GM19455 (cell line): ENCODE results near the gene INPP5K.
"Not testable (repeated sequence)": the region's sequence is repeated elsewhere in the genome, so short reads cannot be mapped to it uniquely, and the experiment has no call there.

Experiments
- ATAC-seq: cut with Tn5 transposase; IDR thresholded peaks from one replicate; pipeline ENCODE4 v1.9.1; 2021; ENCODE audit not compliant: unreplicated experiment

Gene INPP5K

DNA sequence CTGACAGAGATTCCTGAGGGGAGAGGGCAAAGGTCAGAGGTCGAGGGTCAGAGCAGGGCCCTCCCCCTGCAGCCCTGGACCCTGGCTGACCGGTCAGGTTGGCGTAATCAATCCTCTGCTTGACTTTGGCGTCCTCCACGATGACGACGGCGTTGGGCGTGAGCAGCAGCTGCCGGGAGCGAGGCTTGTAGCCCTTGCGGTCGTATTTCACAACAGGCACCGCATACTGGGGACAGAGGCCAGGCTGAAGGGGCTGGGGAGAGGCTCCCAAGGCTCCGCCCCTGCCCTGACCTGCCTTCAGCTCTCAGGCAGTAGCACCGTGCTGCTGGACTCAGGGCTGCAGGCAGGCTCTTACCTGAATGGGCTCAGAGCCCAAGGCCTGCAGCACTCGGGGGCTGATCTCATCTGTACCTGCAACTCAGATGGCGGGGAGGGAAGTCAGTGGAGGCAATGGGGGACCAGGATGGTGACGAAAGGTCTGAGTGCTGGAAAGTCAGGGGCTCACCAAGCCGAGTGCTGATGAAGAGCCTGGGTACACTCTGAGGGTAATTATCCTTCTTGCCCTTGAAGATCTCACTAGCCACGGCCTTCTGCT, 48.4 kb downstream of the INPP5K start:
- no peak for ATAC-seq

DNA sequence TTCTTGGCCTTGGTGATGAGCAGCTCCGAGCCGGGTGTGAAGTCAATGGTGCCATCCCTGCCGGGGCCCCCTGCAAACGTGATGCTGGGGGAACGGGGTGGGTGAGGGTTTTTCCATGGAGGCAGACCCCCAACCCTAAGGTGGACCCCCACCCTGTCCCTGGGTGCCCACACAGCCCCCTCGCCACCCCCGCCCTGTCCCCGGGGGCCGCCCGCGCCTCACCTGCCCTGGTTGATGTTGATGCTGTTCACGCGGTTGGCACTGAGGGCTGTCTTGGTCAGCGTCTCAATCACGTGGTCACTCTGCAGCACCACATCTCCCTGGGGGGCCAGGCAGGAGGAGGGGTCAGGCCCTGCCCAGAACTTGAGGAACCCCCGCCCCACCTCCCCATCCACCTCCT, 49.2 kb downstream of the INPP5K start:
- no peak for ATAC-seq

DNA sequence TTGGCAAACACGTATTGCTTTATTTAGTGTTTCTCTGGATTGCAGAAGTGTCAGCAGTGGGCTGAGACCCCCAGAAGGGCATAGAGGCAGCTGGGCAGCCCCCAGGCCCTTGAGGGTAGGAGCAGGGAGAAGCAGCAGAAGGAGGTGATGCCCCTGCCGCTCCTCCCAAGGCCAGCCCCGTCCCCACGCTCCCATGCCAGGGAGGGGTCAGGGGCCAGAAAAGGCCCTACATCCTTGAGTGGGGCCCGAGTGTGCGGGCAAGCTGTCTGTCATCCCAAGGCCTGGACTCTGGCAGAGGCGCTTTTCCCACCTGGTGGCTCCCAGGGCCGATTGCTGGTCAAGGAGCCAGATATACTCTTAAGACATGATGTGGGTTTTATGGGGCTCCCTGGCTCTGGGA, 52.2 kb downstream of the INPP5K start:
- ATAC-seq = no peak

DNA sequence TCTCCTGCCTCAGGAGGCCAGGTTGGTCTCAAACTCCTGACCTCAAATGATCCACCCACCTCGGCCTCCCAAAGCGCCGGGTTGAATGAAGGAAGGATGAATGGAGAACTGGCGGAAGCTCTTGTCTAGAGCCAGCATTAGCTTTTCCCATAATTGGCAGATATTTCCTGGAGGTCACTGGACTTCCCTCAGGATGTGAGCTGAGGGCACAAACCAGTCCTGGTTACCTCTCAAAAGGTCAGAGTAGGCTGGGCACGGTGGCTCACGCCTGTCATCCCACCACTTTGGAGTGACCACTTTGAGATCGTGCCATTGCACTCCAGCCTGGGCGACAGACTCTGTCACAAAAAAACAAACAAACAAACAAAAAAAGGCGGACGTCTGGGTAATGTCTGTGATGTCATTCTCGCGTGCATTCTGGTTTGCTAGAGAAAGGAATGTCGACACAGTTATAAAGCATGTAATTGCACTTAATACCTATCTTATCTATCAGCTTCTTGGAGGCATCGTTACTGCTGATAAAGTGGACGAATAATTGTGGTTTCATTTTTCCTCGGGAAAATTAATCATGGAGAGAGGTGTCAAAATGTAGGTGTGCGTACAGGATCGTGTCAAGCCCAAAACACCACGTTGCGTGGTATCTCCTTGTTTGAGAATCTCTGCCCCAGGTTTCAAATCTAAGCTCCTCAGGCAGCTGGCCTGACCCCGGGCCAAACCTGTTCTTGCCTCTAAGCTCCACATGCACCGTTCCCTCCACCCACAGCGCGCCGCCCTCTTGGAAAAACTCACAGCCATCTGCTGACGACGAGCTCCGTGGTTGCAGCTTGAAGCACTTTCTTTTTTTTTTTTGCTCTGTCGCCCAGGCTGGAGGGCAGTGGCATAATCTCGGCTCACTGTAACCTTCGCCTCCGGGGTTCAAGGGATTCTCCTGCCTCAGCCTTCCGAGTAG, 54.0 kb downstream of the INPP5K start:
- ATAC-seq = no peak

DNA sequence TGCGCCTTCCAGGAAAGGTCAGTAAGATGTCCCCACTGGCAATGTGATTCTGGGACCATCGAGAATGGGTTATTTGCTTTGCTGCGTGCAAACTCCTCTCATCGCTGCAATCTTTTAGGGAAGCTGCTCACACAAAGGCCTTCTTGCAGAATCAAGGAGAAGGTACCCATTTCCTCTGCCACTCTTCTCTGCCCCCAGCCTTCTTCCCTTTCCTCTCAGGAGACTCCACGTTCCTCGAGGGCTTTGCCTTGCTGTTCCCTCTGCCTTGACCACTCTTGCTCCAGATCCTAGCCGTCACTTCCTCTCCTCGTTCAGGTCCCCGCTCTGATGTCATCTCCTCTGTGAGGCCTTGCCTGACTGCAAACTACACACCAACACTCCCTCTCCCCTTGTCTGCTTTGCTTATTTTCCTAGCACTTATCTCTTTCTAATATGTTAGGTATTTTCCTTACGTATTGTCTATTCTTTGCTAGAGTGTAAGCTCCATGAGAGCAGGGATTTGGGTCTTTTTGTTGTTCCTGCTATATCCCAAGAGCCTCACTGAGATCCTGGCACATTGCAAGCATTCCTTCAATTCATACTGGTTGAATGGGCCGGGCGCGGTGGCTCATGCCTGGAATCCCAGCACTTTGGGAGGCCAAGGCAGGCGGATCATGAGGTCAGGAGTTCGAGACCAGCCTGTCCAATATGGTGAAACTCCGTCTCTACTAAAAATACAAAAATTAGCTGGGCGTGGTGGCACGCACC, 55.0 kb downstream of the INPP5K start:
- no peak for ATAC-seq

DNA sequence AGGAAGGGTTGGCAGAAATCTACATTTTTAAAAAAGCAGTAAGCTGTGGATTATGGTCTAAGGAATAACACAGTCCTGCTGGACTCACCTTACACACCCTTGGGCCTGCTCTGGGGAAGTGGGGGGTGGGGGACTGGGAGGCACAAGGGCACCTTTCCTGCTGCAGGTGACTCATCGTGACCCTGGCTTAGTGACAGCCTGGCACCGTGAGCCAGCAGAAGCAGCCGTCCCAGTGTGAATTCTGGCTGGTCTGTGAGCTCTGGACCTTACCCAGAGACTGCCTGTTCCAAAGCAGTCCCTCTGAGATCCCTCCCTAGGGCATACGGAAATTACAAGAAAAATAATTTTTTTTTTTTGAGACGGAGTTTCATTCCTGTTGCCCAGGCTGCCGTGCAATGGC, 56.2 kb downstream of the INPP5K start:
- ATAC-seq = no peak

DNA sequence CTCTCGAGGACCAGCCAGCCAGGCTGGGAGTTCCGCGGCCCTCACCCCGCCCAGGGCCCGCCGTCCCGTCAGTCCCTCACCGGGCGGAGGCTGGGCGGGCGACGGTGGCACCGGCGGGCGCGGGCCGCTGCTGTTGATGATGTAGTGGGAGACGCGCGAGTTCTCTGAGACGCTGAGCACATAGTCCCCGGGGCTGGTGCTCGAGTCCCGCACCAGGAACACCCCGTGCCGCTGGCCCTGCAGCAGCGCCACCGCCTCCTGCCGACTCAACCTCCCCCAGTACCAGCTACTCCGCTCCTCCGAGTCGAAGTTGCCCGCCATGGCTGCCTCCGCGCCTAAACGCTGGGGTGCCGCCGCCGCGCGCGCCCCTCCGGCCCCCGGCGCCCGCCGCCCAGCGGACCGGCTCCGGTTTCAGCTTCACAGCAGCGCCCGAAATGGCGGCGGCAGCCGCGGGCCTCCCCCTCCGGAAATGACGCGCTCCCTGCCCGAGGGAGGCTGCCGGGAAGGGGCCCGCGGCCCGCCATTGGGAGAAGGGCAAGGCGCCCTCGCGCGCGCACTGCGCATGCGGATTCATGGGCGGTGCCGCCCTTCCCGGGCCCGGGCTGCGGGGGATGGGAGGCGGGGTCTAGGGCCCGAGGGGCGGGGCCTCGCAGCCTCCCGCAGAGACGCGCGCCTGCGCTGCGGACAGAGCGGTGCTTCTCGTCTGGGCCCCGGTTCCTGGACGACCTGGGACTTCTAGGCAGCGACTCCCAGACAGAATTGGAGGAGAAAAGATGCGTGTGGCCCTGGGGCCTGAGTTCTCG, 60.4 kb downstream of the INPP5K start, which contains the start of gene CRK:
TSS of gene CRK (minus strand) at position 436 of the 803 bp plus-strand sequence. CDS start at position 321, 115 bp downstream.
- ATAC-seq = peak; percentile 78

DNA sequence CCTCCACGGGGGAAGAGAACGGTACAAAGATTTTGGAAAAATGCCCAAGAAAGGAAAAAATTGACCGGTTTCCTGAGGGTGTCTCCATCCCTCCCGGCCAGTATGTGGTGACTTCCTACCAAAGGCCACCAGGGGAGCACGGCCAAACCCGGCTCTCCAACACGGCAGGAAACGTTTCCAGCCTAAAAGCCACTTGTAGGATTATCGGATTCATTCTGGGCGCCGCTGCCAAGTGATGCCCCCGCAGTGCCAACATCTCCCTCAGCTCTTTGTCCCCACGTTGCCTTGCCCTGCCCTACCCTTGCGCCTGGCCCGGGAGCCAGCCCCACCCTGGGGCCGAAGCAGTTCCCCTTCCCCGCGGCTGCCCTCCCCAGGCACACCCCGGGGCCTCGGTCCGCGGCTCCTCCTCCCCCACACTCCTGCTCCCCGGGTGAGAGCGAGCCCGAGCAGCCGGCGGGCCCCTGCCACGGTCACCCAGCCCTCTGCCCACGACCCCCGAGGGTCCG, 61.1 kb downstream of the INPP5K start:
- ATAC-seq = peak; percentile 30

DNA sequence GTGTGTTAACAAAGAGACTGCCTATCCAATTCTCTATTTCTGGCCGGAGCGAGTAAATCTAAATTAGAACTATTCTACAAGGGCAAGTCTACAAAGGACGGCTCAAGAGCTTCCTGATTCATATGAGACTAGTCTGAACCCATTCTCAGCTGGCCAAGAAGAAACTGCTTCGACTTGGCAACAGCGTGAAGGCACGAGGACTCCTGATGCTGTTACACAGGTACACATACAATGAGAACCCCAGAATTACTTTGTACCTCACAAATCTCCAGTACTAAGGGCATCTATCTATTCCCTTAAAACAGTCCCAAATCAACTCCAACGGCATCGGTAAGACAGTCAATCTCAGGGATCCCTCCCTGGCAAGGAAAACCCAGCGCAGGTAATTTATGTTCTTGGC, 61.9 kb downstream of the INPP5K start:
- ATAC-seq = no peak

DNA sequence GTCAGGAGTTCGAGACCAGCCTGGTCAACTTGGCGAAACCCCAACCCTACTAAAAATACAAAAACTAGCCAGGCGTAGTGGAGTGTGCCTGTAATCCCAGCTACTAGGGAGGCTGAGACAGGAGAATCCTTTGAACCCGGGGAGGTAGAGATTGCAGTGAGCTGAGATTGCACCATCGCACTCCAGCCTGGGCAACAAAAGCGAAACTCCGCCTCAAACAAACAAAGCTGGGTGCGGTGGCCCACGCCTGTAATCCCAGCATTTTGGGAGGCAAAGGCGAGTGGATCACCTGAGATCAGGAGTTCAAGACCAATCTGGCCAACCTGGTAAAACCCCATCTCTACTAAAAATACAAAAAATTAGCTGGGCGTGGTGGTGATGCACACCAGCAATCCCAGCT, 62.7 kb downstream of the INPP5K start:
- not testable (repeated sequence) for ATAC-seq

DNA sequence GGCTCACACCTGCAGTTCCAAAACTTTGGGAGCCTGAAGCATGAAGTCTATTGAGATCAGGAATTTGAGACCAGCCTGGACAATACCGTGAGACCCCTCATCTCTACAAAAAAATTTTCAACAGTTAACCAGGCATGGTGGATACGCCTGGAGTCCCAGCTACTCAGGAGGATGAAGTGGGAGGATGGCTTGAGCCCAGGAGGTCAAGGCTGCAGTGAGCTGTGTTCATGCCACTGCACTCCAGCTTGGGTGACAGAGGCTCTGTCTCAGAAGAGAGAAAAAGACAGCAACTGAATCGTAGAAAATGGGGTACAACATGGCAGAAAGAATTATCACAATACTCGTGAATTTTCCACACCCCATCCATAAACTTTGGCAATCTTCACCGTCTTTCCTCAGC, 63.6 kb downstream of the INPP5K start:
- no peak for ATAC-seq

DNA sequence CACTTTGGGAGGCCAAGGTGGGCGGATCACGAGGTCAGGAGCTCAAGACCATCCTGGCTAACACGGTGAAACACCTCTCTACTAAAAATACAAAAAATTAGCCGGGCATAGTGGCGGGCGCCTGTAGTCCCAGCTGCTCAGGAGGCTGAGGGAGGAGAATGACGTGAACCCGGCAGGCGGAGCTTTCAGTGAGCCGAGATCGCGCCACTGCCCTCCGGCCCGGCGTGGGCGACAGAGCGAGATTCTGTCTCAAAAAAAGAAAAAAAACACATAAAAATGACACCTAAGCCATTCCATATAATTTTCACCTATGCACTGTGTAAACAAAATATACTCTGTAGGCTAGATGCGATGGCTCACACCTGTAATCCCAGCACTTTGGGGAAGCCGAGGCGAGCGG, 66.2 kb downstream of the INPP5K start:
- not testable (repeated sequence) for ATAC-seq

DNA sequence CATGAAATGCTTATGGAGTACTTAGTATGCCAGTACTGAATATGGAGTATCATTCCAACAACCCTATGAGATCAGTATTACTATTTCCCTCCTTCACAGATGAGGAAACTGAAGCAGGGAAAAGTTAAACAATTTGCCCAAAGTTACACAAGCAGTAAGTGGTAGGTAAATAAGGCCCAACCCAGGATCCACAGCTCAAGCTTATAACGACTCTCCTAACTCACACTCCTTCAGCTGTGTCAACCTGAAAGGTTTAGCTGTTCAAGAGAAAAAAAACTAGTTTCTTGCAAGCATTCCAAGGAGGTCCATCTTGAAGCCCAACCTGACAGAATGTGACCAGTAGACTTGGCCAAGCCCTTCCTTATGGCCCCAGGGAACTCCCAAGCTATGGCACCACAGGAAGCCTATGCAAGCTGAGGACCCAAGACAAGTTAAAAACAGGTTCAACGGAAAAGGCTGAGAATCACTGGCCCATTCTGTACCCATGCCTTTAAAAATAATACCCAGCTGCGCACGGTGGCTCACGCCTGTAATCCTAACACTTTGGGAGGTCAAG, 66.9 kb downstream of the INPP5K start:
- ATAC-seq = no peak

DNA sequence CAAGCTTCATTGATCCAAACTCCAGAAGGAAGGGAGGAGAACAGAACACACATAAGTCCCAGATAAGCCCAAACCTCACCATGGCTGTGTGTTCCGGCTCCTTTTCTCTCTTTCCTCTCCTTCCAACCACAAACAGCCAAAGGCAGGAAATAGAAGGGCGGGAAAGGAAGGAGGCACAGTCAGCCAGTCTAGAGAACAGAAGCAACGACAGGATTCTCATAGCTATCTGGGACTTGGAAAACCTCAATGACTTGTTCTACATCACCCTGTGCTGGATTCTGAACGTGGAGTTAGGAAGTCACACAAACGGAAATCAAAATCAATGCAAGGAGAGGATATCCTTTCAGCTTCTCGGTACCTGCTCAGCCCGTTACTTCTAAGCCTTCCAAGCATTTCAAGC, 69.4 kb downstream of the INPP5K start:
- no peak for ATAC-seq

DNA sequence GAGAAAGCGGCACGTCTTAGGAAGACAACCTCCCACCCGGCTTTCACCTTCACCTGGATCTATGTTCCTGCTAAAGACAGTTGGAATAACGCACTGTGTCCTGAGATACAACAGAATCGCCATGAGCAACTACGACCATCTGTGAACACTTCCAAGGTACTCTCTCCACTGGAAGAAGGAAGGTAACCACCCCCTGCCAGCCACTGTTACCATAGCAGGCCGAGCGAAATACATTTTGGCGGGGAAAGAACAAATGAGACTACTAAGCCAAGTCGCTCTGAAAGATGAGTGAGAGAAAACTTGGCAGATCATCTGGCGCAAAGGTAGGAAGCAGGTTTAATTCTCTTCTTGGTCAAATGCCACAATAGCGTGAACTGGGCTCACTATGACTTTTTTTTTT, 70.2 kb downstream of the INPP5K start:
- ATAC-seq = no peak

DNA sequence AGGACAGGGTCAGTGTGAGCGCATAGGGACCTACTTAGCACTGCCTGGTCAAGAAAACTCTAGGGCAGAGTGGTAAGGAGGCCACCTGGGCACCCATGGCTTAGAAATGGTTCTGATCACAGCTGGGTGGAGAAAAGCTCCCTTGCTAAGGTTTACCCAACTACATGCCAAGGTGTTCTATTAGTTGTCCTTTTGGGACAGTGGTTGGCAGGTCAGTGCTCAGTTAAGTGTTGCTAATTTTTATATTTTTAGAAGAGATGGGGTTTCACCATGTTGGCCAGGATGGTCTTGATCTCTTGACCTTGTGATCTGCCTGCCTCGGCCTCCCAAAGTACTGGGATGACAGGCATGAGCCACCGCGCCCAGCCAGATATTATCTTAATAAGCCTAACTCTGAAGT, 70.7 kb downstream of the INPP5K start:
- ATAC-seq = not testable (repeated sequence)
